Measurements from ENCODE around the gene NPPC.

NPPC gene

GRCh38 chr2:231935207-231935524, 9.0 kb upstream of the NPPC start:
- no peak for DNase-seq (ENCODE audit: low spot score)

GRCh38 chr2:231934441-231935206, 8.4 kb upstream of the NPPC start:
- DNase-seq (ENCODE audit: low spot score) = no peak

GRCh38 chr2:231933916-231934401, 7.8 kb upstream of the NPPC start:
- no peak for DNase-seq (ENCODE audit: low spot score)

- DNase-seq (ENCODE audit: low spot score) = no peak
These were observed 7.1 kb upstream of the NPPC start for GRCh38 chr2:231932985-231933915.

GRCh38 chr2:231932711-231932970, 6.4 kb upstream of the NPPC start:
- no peak for DNase-seq (ENCODE audit: low spot score)

- DNase-seq (ENCODE audit: low spot score) = no peak
These were observed 5.3 kb upstream of the NPPC start for GRCh38 chr2:231931481-231931915.

GRCh38 chr2:231930593-231931281, 4.5 kb upstream of the NPPC start:
- no peak for DNase-seq (ENCODE audit: low spot score)

GRCh38 chr2:231929961-231930592, 3.9 kb upstream of the NPPC start:
- DNase-seq (ENCODE audit: low spot score) = no peak

GRCh38 chr2:231928901-231929725, 2.9 kb upstream of the NPPC start:
- DNase-seq (ENCODE audit: low spot score) = no peak

- DNase-seq (ENCODE audit: low spot score) = no peak
These were observed 2.3 kb upstream of the NPPC start for GRCh38 chr2:231928481-231928880.

GRCh38 chr2:231927566-231927890, 1.3 kb upstream of the NPPC start:
- DNase-seq (ENCODE audit: low spot score) = no peak

GRCh38 chr2:231926761-231927565, 767 bp upstream of the NPPC start:
- no peak for DNase-seq (ENCODE audit: low spot score)

GRCh38 chr2:231925303-231926179, 655 bp downstream of the NPPC start:
- DNase-seq (ENCODE audit: low spot score) = peak; percentile 75

GRCh38 chr2:231924889-231925275, 1.3 kb downstream of the NPPC start:
- no peak for DNase-seq (ENCODE audit: low spot score)

GRCh38 chr2:231923951-231924888, 2.0 kb downstream of the NPPC start:
- no peak for DNase-seq (ENCODE audit: low spot score)

- DNase-seq (ENCODE audit: low spot score) = no peak
These were observed 3.2 kb downstream of the NPPC start for GRCh38 chr2:231923010-231923344.

- no peak for DNase-seq (ENCODE audit: low spot score)
These were observed 3.7 kb downstream of the NPPC start for GRCh38 chr2:231922311-231923009.

- no peak for DNase-seq (ENCODE audit: low spot score)
These were observed 5.4 kb downstream of the NPPC start for GRCh38 chr2:231920795-231921194.
